8988T (cell line): ENCODE measurements around the gene MACROD2.

ENCODE experiments used
- DNase-seq: peaks from one replicate; pipeline ENCODE4 v3.0.0; 2011

The MACROD2 gene

DNA sequence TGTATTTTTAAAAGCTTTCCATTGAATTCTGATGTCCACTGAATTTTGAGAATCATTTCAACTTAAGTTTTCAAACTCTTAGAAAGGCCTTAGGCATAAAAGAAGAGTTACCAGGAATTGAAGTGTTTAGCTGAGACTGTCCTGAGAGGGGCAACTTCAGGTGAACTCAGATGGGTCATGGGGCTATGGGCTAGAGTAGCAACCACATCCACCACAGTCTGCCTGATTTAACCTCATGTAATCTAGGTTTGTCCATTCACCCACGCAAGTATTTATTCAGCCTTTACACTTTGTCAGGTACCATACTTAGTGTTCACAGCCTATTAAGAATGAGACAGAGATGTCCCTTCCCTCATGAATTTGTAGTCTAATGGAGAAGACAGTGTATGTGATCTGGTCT, 2076.9 kb downstream of the MACROD2 start:
- DNase-seq, result no peak

DNA sequence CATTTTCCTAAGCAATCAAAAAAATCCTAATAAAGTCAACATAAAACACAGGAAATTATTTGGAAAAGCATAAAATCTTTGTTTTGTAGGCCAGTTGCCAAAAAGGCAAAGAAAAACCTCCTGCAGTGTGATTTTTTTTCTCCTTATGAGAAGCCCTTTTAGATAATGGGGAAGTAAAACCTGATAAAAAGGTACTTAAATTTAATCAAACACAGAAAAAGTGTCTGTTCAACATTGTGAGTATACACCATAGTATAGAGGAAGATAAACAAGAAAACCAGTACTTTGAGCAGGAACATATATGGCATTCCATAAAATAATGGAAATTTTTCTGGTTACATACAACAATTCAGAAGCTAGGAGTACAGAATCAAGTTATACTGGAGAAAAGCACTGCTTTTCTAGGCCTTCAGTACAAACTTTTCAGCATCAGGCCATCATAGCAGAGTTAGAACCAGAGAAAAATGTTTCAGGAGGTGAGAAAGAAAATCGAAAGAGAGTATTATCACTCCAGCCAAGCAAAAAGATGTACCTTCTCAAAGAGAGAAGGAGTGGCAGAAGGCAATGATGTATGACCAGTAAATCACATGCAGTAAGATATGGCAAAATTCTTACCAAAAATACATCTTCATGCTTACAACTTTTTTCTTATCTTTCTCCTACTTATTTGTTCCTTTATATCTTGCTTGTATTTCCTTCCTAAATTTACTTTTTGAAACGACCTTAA, 2083.0 kb downstream of the MACROD2 start:
- no peak for DNase-seq

DNA sequence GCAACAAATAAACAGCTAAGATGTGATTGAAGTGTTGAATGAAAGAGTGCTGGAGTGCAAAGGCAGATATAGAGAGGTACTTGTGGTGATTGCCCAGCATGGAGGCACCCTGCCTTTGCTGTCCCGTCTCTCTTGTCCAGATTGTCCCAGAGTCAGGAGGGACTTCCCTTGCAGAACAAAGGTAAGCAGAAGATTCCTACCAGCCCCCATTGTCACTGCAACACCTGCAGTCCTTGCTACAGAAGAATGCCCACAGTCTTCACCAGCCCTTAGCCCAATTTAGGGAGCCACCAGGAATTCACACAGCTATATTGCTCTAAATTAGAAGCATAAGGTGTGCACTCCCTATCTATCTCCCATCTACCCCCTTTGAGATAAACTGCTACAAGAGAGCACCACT, 2086.1 kb downstream of the MACROD2 start:
- DNase-seq, result no peak

DNA sequence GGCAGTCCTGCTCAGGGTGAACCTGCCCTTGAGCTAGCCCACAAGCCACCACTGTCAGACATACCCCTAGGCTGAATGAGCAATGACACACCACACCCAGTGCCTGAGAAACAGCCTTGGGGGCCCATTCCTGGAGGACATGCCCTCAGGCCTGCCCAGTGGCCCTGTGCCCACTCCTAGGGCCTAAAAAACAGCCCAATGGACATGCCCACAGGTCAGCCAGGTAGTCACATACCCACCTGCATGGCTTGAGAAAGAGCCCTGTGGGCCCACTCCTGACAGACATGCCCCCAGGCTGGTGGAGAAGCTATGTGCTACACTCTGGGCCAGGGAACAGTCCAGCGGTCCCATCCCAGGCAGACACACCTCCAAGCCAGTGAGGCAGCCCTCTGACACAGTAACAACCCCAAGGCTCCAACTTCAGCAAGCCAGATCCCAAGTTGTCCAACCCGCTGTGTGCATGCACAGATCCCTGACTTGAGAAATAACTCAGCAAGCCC, 2086.8 kb downstream of the MACROD2 start:
- no peak for DNase-seq

DNA sequence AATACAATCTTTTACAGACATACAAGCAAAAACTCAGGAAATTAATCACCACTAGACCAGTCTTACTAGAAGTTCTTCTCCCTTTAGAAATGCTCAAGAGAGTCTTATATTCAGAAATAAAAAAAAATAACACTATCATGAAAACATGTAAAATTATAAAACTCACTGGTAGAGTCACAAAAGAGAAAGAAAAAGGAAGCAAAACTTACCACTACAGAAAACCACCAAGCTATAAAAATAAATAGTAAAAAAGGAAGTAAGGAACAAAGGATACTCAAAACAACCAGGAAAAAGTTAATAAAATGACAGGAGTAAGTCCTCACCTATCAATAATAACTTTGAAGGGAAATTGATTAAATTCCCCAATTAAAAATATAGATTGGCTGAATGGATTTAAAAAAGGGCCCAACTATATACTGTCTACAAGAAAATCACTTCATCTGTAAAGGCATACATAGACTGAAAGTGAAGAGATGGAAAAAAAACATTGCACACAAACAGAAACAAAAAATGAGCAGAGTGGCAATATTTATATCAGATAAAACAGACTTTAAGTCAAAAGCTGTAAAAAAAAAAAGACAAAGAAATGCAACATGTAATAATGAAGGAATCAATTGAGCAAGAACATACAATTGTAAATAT, 2088.4 kb downstream of the MACROD2 start:
- no peak for DNase-seq

GRCh38 chr20:16095226-16095625, 2099.9 kb downstream of the MACROD2 start:
- DNase-seq, result no peak

DNA sequence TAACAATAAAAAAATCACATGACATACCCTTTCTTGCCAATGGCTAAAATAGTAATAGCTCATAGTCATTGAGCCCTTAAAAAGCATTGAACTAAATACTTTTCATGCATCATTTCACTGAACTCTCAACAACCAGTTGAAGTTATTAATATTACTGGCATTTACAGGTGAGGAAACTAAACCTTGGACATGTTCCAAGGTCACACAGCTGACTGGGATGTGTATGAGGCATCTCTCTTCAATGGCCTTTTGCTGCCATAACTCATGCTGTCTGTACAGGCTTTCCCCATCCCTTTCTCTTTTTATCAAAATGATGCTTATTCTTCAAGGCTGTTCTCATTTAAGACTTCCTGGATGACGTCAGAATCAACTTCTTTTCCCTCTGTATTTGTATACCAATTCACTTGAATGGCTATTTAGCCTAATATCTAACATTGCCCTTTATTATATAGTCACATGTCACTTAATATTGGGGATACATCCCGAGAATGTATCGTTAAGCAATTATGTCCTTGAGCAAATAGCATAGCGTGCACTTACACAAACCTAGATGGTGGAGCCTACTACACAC, 2101.5 kb downstream of the MACROD2 start:
- no peak for DNase-seq

GRCh38 chr20:16097788-16098187, 2102.5 kb downstream of the MACROD2 start:
- no peak for DNase-seq

GRCh38 chr20:16098890-16099639, 2103.7 kb downstream of the MACROD2 start:
- DNase-seq, result no peak

DNA sequence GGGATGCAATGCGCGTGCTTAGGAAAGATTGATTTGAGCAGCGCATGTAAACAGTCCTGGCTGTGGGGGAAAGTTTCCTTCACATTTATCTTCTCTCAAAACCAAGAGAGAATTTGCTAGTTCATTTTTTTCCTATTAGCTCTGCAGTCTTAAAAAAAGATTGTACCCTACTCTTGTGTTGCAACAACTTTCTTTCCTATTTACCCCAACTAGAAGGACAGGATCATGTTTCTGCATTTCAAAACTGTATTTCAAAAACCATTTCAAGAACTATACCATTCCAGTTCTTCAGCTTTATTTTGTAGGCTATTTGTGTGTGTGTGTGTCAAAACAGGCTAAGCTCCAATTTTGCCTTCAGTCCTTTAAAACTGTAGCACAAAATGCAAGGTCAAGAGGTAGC, 2104.8 kb downstream of the MACROD2 start:
- no peak for DNase-seq

DNA sequence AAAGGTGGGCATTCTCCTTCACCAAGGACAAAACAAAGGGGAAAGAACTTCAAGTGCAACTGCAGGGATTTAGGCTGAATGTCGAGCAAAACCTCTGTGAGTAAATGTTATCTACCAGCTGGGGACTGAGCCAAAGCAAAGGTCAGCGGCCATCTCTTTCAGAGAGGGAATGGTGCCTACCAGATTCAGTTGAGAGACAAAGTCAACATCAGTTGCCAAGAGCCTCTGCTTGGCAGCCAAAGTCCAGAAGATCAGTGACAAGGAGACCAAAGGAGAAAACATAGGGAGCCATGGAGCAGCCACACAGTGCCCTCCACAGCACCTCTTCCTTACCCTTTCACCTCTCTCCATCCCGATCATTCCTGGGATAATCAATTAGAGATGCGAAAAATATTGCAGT, 2105.5 kb downstream of the MACROD2 start:
- no peak for DNase-seq
